LNCAP (cell line): ENCODE data around the gene DBF4.

ENCODE experiments used
- CTCF ChIP-seq: fragments of 450-650 bp; IDR thresholded peaks from 2 replicates; pipeline ENCODE4 v1.5.1; 2017; ENCODE audit warnings: mild to moderate bottlenecking

DBF4 gene, protein sequence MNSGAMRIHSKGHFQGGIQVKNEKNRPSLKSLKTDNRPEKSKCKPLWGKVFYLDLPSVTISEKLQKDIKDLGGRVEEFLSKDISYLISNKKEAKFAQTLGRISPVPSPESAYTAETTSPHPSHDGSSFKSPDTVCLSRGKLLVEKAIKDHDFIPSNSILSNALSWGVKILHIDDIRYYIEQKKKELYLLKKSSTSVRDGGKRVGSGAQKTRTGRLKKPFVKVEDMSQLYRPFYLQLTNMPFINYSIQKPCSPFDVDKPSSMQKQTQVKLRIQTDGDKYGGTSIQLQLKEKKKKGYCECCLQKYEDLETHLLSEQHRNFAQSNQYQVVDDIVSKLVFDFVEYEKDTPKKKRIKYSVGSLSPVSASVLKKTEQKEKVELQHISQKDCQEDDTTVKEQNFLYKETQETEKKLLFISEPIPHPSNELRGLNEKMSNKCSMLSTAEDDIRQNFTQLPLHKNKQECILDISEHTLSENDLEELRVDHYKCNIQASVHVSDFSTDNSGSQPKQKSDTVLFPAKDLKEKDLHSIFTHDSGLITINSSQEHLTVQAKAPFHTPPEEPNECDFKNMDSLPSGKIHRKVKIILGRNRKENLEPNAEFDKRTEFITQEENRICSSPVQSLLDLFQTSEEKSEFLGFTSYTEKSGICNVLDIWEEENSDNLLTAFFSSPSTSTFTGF

DNA sequence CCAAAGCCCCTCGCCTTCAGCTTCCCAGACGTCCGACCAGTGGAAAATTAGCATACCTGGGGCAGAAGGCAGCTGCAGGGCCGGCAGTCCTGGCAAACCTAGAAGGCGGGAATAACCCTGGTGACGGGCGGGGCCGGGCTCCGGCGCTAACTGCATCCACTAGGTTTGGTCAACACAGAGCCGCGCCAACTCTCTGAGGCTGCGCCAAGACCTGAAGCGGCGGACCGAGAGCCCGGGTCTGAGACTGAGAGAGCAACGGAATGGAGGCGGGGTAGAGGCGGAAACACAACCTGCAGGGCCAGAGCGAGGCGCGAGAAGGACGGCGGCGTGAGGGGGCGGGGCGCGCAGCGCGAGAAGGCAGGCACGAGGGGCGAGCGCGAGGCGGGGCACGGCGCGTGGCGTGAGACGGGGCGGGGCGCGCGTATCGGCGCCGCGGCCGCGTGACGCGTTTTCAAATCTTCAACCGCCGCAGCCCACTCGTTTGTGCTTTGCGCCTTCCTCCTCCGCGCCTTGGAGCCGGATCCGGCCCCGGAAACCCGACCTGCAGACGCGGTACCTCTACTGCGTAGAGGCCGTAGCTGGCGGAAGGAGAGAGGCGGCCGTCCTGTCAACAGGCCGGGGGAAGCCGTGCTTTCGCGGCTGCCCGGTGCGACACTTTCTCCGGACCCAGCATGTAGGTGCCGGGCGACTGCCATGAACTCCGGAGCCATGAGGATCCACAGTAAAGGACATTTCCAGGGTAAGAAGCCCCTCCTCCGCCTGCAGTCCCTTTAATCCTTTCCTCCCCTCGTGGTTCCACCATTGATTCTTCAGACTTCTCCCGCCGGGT, at the start of gene DBF4, which contains the start of gene SLC25A40:
Gene DBF4 (plus strand): TSS at position 454 of the 829 bp plus-strand sequence. CDS start 240 bp downstream, at position 694.
Gene SLC25A40 (minus strand): TSS at position 321 of the 829 bp plus-strand sequence. CDS start 17,633 bp downstream, outside the sequence.
- no peak; the same call in 1 of the 2 replicates for TF ChIP-seq CTCF

DNA sequence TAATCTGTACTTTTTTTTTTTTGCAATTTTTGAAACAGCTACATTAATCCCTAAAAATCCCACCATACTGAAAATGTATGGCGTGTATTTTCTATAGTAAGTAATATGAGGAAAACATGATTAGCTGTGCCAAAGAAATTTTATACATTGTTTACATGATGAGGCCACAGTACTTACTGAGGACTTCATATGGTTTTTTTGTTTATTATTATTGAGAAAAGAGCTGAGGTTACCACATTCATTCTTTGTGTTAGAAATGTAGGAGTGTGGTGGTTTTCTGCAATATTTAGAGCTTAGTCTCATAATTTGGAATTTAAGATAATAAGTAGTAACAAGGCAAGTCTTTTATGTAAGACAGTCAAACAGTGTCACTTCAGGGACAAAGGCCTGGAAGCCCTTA, 45.2 kb upstream of the DBF4 start:
- no peak for TF ChIP-seq CTCF

DNA sequence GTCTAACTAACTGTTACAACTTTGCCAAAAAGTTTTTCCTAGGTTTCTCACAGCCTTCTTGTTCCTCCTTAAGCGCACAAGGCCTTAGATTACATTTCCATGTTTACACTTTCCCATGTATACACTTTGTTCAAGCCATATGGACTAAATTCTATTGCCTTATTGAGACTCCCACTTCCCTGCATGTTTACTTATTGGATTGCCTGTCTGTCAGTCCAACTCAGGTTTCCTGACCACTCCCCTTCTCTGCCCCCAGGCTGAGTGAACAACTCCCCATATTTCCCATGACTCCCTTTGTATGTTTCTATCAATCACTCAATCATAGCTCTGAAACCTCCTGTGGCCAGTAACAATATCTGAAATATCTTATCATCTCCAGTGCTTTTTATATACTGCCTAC, 43.2 kb upstream of the DBF4 start:
- no peak for TF ChIP-seq CTCF

DNA sequence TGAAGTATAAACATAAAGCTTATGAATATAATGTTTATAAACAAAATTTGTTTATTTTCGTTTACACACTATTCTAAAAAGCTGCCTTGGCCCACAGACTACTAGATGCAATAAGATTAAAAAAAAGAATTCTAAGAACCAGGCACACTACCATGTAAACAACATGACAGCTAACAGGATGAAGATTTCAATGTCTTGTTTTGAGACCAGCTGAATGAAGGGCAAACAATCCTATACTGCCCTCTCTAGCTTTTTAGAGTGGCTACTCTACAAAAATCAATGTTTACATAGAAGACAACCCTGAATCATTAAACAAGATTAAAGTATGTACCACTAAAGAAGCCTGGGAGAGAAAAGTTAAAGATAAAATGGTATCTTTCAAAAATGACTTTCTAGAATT, 38.7 kb upstream of the DBF4 start:
- no peak for TF ChIP-seq CTCF

DNA sequence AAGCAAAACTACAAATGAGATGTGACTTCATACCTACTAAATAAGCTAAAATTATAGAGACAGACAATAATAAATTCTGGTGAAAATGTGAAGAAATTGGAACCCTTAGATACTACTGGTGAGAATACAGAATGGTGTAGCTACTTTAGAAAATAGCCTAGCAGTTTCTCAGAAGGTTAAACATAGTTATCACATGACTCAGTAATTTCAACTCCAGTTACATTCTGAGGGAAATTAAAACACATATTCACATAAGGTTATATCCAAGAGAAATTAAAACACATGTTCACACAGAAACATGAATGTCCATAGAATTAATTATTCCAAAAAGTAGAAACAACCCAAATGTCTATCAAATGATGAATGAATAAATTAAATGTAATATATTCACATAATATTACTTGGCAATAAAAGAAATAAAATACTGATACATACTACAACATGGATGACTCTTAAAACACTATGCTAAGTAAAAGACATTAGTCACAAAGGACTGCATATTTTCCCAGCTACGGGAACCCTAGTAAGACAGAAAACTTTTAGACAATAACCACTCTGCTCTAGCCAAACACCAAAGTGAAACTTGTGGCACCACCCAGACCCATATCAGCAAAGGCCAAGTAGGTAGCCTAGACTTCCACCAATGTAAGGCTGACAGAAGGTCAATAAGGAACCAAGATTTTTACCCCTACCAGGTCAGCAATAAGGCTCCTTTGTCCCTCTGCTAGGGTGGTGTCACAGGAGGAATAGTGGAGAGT, 25.3 kb upstream of the DBF4 start:
- no peak for TF ChIP-seq CTCF

DNA sequence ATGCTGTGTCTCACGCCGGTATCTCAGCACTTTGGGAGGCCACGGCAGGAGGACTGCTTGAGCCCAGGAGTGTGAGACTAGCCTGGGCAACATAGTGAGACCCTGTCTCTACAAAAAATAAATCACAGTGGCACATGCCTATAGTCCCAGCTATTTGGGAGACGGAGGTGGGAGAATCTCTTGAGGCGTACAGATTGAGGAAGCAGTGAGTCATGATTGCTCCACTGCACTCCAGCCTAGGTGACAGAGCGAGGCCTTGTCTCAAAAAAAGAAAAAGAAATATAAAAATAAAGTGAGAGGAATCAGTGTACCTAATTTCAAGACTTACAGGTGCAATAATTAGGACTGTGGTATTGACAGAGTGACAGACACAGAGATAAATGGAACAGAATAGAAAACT, 24.0 kb upstream of the DBF4 start:
- no peak for TF ChIP-seq CTCF
